HepG2 (cell line): Measurements from ENCODE around the gene ACER2. TPM values are rescaled to one million over a fixed set of nuclear protein-coding genes. Genes with fewer than 3 reads are reported as not detected.

Experiments used
- ARID5B ChIP-seq: IDR thresholded peaks from 2 replicates; pipeline ENCODE4 v1.4.0; 2020; ENCODE audit warnings: mild to moderate bottlenecking, missing genetic modification reagents
- ASH2L ChIP-seq: fragments of 300-600, 200-600 bp; sonication (generic); IDR thresholded peaks from 2 replicates; pipeline ENCODE4 v1.7.0; 2017; ENCODE audit warnings: low read depth, mild to moderate bottlenecking, moderate library complexity, mixed read lengths, low read length; ENCODE audit not compliant: insufficient read length
- E2F1 ChIP-seq: sonication (generic); formaldehyde crosslinking; IDR thresholded peaks from 2 replicates; pipeline ENCODE4 v1.5.0; 2020; ENCODE audit warnings: missing genetic modification reagents
- HINFP ChIP-seq: sonication (generic); formaldehyde crosslinking; IDR thresholded peaks from 2 replicates; pipeline ENCODE4 v1.4.0; 2020; ENCODE audit warnings: low read depth, mild to moderate bottlenecking, missing genetic modification reagents
- SALL1 ChIP-seq: sonication (generic); formaldehyde crosslinking; IDR thresholded peaks from 2 replicates; pipeline ENCODE4 v1.8.0; 2022; ENCODE audit warnings: mild to moderate bottlenecking, missing genetic modification reagents
- THAP7 ChIP-seq: sonication (generic); formaldehyde crosslinking; IDR thresholded peaks from 2 replicates; pipeline ENCODE4 v1.8.1; 2023; ENCODE audit warnings: mild to moderate bottlenecking, missing genetic modification reagents
- ZMYM4 ChIP-seq: sonication (generic); formaldehyde crosslinking; IDR thresholded peaks from 2 replicates; pipeline ENCODE4 v1.8.1; 2023; ENCODE audit warnings: mild to moderate bottlenecking, missing genetic modification reagents
- ZNF556 ChIP-seq: sonication (generic); formaldehyde crosslinking; IDR thresholded peaks from 2 replicates; pipeline ENCODE4 v1.4.0; 2020; ENCODE audit warnings: mild to moderate bottlenecking, missing genetic modification reagents, borderline replicate concordance
- polyA plus RNA-seq, 8 experiments: library from polyadenylated mRNA; depleted of rRNA in 3 of 8; stranded (reverse) in 7 of 8; unstranded in 1 of 8; fragments of >200 nt; fragmentation: Illumina TruSeq in 4 of 8; extraction: Trizol in 4 of 8; gene quantifications; 2 replicates each; pipeline versions ENCODE4 v1.2.1 to v1.2.3, GENCODE V29; 2011 to 2016; ENCODE audit warnings: low read depth in 4 of 8, missing spikeins in 1 of 8, mixed read lengths in 1 of 8; ENCODE audit not compliant: insufficient read depth in 1 of 8
- total RNA-seq, 5 experiments: library from RNA; depleted of rRNA; stranded (reverse); fragments of >200 nt; fragmentation: Illumina TruSeq; extraction: Trizol; gene quantifications; 2 replicates each; pipeline ENCODE4 v1.2.3, GENCODE V29; 2016; ENCODE audit warnings: low read depth in 1 of 5

Gene ACER2
- total and polyA plus RNA-seq, 2 of the 13 experiments (the other 11 are each of a cell fraction or from before 2014, with no cell fraction given): 1.9 to 3.4 TPM

GRCh38 chr9:19464764-19465585, 56.2 kb downstream of the ACER2 start (continued):
- TF ChIP-seq ARID5B (CRISPR knock-in tag): no peak
- peak; percentile 51; the same call in 1 of the 2 replicates for TF ChIP-seq ZNF556 (CRISPR knock-in tag)
- TF ChIP-seq HINFP (CRISPR knock-in tag): peak; percentile 92
- TF ChIP-seq THAP7 (CRISPR knock-in tag): 0 out of 2 replicates have a peak, but pooled peaks have one; percentile 29
- TF ChIP-seq SALL1 (CRISPR knock-in tag): peak; percentile 41; the same call in 1 of the 2 replicates
- TF ChIP-seq ZMYM4 (CRISPR knock-in tag): peak; percentile 40; the same call in 1 of the 2 replicates
- no peak for TF ChIP-seq E2F1 (CRISPR knock-in tag)
- TF ChIP-seq ASH2L: peak; percentile 56
